Measurements from ENCODE around the gene PLG.

- TF ChIP-seq CTCF (IDR thresholded peaks at IDR 0.05) (no peak), POLR2A (IDR thresholded peaks at IDR 0.05) (no peak)
Measured at GRCh38 chr6:160756871-160757270, 54.8 kb downstream of the PLG start.
